Neural cell (in vitro differentiated cells): Measurements from ENCODE around the gene PTGIS. TPM values are rescaled to one million over a fixed set of nuclear protein-coding genes. Genes with fewer than 3 reads are reported as not detected.

ENCODE experiments used
- H2AFZ ChIP-seq: fragments of 200-600, 300-800 bp; sonication (generic), shearing (Covaris generic); 2 replicates; pipeline ENCODE4 v1.6.0; 2014; ENCODE audit warnings: low read depth, mild to moderate bottlenecking, antibody characterized with exemption, low read length, moderate library complexity
- H3F3A ChIP-seq: fragments of 200-600 bp; shearing (Covaris generic); 2 replicates; pipeline ENCODE4 v1.6.1; 2016; ENCODE audit warnings: mild to moderate bottlenecking, moderate library complexity, mixed read lengths, antibody characterized with exemption, low read length; ENCODE audit not compliant: insufficient read depth, poor library complexity, severe bottlenecking
- H3K27ac ChIP-seq: fragments of 200-600, 300-800 bp; sonication (generic), shearing (Covaris generic); 2 replicates; pipeline ENCODE4 v1.5.1; 2014; ENCODE audit warnings: mild to moderate bottlenecking, low read length, moderate library complexity
- H3K27me3 ChIP-seq: fragments of 300-800, 200-600 bp; sonication (generic), shearing (Covaris generic); 2 replicates; pipeline ENCODE4 v1.6.0; 2014; ENCODE audit warnings: mild to moderate bottlenecking, low read depth, low read length, moderate library complexity; ENCODE audit not compliant: insufficient read depth
- H3K36me3 ChIP-seq: fragments of 300-800, 200-600 bp; sonication (generic), shearing (Covaris generic); 2 replicates; pipeline ENCODE4 v1.5.1; 2014; ENCODE audit warnings: mild to moderate bottlenecking, antibody characterized with exemption, low read length, moderate library complexity; ENCODE audit not compliant: insufficient read depth
- H3K4me2 ChIP-seq: fragments of 300-800, 200-600 bp; sonication (generic), shearing (Covaris generic); 2 replicates; pipeline ENCODE4 v1.6.0; 2014; ENCODE audit warnings: mild to moderate bottlenecking, low read length
- H3K4me3 ChIP-seq: fragments of 300-800, 200-600 bp; sonication (generic), shearing (Covaris generic); 2 replicates; pipeline ENCODE4 v1.5.1; 2014; ENCODE audit warnings: mild to moderate bottlenecking, low read length, moderate library complexity
- H3K79me2 ChIP-seq: fragments of 200-600 bp; shearing (Covaris generic); replicated peaks from 2 replicates; pipeline ENCODE4 v1.6.0; 2014; ENCODE audit warnings: mild to moderate bottlenecking, low read length, moderate library complexity; ENCODE audit not compliant: insufficient read depth
- H3K9ac ChIP-seq: fragments of 300-800, 200-600 bp; sonication (generic), shearing (Covaris generic); 2 replicates; pipeline ENCODE4 v1.6.1; 2016; ENCODE audit warnings: mild to moderate bottlenecking, low read length, mixed read lengths
- H3K9me2 ChIP-seq: fragments of 200-600 bp; shearing (Covaris generic); 2 replicates; pipeline ENCODE4 v1.6.1; 2016; ENCODE audit warnings: mild to moderate bottlenecking, low read length, mixed read lengths; ENCODE audit not compliant: insufficient read depth
- H3K9me3 ChIP-seq: fragments of 200-600, 300-800 bp; sonication (generic), shearing (Covaris generic); 2 replicates; pipeline ENCODE4 v1.6.1; 2016; ENCODE audit warnings: mild to moderate bottlenecking, mixed run types, low read length, moderate library complexity, mixed read lengths
- H4K20me1 ChIP-seq: fragments of 200-600 bp; shearing (Covaris generic); 2 replicates; pipeline ENCODE4 v1.6.1; 2016; ENCODE audit warnings: mild to moderate bottlenecking, mixed run types; ENCODE audit not compliant: insufficient read depth
- EP300 ChIP-seq: fragments of 450-650 bp; conservative IDR thresholded peaks from 2 replicates; pipeline ENCODE4 v1.6.1; 2014; ENCODE audit warnings: antibody characterized with exemption, mild to moderate bottlenecking, moderate library complexity; ENCODE audit not compliant: poor library complexity, severe bottlenecking
- EZH2 ChIP-seq: fragments of 200-600, 300-800 bp; shearing (Covaris generic), sonication (generic); IDR thresholded peaks from 2 replicates; pipeline ENCODE4 v1.6.1; 2014; ENCODE audit warnings: antibody characterized with exemption, low read length, borderline replicate concordance, mild to moderate bottlenecking; ENCODE audit not compliant: insufficient read depth, poor library complexity, severe bottlenecking
- MXI1 ChIP-seq: fragments of 450-650 bp; conservative IDR thresholded peaks from 2 replicates; pipeline ENCODE4 v1.6.1; 2014; ENCODE audit warnings: antibody characterized with exemption, mild to moderate bottlenecking; ENCODE audit not compliant: poor library complexity, severe bottlenecking
- POLR2AphosphoS5 ChIP-seq: IDR thresholded peaks from 2 replicates; pipeline ENCODE4 v1.6.1; 2012
- RAD21 ChIP-seq: fragments of 450-650 bp; conservative IDR thresholded peaks from 2 replicates; pipeline ENCODE4 v1.6.1; 2014; ENCODE audit warnings: antibody characterized with exemption, mild to moderate bottlenecking, moderate library complexity
- SMC3 ChIP-seq: fragments of 450-650 bp; conservative IDR thresholded peaks from 2 replicates; pipeline ENCODE4 v1.6.1; 2014; ENCODE audit warnings: antibody characterized with exemption, mild to moderate bottlenecking, moderate library complexity; ENCODE audit not compliant: poor library complexity
- TAF1 ChIP-seq: IDR thresholded peaks from 2 replicates; pipeline ENCODE4 v1.6.1; 2012; ENCODE audit warnings: low read depth
- polyA plus RNA-seq: library from polyadenylated mRNA; depleted of rRNA; stranded (reverse); fragments of >200 nt; gene quantifications from 2 replicates; pipeline ENCODE4 v1.2.3, GENCODE V29; 2014
- TF ChIP-seq, protein P1 (sequence below): IDR thresholded peaks from 2 replicates; pipeline ENCODE4 v1.6.1; 2012; ENCODE audit warnings: borderline replicate concordance
- TF ChIP-seq, protein P2 (sequence below): fragments of 450-650 bp; IDR thresholded peaks from 2 replicates; pipeline ENCODE4 v1.5.1; 2014; ENCODE audit warnings: antibody characterized with exemption, mild to moderate bottlenecking, moderate library complexity; ENCODE audit not compliant: poor library complexity, severe bottlenecking

The PTGIS gene
- polyA plus RNA-seq, 1 donor from 2014 or later: 3.2 TPM

DNA sequence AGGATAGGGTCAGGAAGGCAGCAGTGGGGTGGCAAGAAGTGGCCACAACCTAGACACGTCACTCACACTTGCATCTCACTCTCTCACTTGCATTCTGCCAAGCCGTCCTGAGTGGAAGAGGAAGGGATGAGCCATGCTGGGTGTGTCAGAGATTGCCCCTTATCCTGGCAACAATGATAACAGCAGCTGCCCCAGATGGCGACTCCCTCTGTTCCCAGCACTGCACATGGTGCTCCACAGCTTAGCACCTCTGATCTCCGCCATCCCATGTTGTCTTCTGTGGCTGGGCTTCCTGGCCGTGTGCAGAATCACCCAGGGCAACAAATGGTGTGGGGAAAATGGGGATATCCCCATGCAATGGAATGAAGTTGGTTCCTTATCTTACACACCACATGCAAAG, 96.5 kb downstream of the PTGIS start:
- TF ChIP-seq SMC3 (no peak), MXI1 (no peak), TAF1 (no peak), RAD21 (no peak), EZH2 (no peak), POLR2AphosphoS5 (no peak), EP300 (no peak)
- TF ChIP-seq, protein P1, sequence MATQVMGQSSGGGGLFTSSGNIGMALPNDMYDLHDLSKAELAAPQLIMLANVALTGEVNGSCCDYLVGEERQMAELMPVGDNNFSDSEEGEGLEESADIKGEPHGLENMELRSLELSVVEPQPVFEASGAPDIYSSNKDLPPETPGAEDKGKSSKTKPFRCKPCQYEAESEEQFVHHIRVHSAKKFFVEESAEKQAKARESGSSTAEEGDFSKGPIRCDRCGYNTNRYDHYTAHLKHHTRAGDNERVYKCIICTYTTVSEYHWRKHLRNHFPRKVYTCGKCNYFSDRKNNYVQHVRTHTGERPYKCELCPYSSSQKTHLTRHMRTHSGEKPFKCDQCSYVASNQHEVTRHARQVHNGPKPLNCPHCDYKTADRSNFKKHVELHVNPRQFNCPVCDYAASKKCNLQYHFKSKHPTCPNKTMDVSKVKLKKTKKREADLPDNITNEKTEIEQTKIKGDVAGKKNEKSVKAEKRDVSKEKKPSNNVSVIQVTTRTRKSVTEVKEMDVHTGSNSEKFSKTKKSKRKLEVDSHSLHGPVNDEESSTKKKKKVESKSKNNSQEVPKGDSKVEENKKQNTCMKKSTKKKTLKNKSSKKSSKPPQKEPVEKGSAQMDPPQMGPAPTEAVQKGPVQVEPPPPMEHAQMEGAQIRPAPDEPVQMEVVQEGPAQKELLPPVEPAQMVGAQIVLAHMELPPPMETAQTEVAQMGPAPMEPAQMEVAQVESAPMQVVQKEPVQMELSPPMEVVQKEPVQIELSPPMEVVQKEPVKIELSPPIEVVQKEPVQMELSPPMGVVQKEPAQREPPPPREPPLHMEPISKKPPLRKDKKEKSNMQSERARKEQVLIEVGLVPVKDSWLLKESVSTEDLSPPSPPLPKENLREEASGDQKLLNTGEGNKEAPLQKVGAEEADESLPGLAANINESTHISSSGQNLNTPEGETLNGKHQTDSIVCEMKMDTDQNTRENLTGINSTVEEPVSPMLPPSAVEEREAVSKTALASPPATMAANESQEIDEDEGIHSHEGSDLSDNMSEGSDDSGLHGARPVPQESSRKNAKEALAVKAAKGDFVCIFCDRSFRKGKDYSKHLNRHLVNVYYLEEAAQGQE: no peak
- TF ChIP-seq, protein P2, sequence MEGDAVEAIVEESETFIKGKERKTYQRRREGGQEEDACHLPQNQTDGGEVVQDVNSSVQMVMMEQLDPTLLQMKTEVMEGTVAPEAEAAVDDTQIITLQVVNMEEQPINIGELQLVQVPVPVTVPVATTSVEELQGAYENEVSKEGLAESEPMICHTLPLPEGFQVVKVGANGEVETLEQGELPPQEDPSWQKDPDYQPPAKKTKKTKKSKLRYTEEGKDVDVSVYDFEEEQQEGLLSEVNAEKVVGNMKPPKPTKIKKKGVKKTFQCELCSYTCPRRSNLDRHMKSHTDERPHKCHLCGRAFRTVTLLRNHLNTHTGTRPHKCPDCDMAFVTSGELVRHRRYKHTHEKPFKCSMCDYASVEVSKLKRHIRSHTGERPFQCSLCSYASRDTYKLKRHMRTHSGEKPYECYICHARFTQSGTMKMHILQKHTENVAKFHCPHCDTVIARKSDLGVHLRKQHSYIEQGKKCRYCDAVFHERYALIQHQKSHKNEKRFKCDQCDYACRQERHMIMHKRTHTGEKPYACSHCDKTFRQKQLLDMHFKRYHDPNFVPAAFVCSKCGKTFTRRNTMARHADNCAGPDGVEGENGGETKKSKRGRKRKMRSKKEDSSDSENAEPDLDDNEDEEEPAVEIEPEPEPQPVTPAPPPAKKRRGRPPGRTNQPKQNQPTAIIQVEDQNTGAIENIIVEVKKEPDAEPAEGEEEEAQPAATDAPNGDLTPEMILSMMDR: no peak
- Histone ChIP-seq H2AFZ (no peak overlapping the region), H3K4me3 (no peak overlapping the region), H3K27me3 (no peaks in the 10 kb centered on the region), H3K79me2 (no peaks in the 10 kb centered on the region), H4K20me1 (no peaks in the 10 kb centered on the region), H3K4me2 (no peak overlapping the region), H3K27ac (no peak overlapping the region), H3K9ac (no peak overlapping the region), H3F3A (no peaks in the 10 kb centered on the region), H3K36me3 (peaks cover 8% of the 10 kb centered on the region), H3K9me3 (no peaks in the 10 kb centered on the region), H3K9me2 (no peaks in the 10 kb centered on the region)

DNA sequence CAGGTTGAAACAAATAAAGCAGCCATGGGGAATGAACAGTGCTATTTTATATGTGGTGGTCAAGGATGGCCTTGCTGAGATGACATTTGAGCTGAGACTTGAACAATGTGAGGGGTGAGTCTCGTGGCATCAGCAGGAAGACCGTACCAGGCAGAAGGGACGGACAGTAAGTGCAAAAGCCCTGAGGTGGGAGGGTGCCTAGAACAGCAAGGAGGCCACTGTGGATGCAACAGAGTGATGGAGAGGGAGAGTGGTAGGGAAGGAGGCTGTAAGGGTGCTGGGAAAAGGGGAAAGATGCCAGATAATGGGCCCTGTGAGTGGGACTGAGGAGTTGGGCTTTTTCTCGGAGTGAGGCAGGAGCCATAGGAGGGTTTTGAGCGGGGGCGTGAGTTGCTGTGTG, 97.0 kb downstream of the PTGIS start:
- H3K4me2 ChIP-seq: no peak overlapping the region
- H3K9me3 ChIP-seq: no peaks in the 10 kb centered on the region
- H3K9me2 ChIP-seq: no peaks in the 10 kb centered on the region
- no peak overlapping the region for H3K27ac ChIP-seq
- no peaks in the 10 kb centered on the region for H3F3A ChIP-seq
- H4K20me1 ChIP-seq: no peaks in the 10 kb centered on the region
- no peaks in the 10 kb centered on the region for H3K79me2 ChIP-seq
- no peak overlapping the region for H3K9ac ChIP-seq
- H3K4me3 ChIP-seq: no peak overlapping the region
- H2AFZ ChIP-seq: no peak overlapping the region
- peaks cover 4% of the 10 kb centered on the region for H3K36me3 ChIP-seq
- H3K27me3 ChIP-seq: no peaks in the 10 kb centered on the region
- TF ChIP-seq, protein P2: no peak
- TF ChIP-seq, protein P1: no peak
- no peak for TF ChIP-seq TAF1
- no peak for TF ChIP-seq SMC3
- no peak for TF ChIP-seq MXI1
- TF ChIP-seq EZH2: no peak
- TF ChIP-seq POLR2AphosphoS5: no peak
- TF ChIP-seq EP300: no peak
- TF ChIP-seq RAD21: no peak
